Mucosa of gallbladder (tissue), 1 donor: ENCODE data around the gene STXBP6. TPM values are rescaled to one million over a fixed set of nuclear protein-coding genes. Genes with fewer than 3 reads are reported as not detected.

ENCODE experiments used
- DNase-seq: peaks from one replicate; pipeline ENCODE4 v3.0.0-alpha.2; 2020; ENCODE audit warnings: low spot score
- total RNA-seq: library from RNA; stranded (reverse); gene quantifications from one replicate; pipeline ENCODE4 v1.2.1, GENCODE V29; 2021
- donor health status: DM: no; HTN: no; CAD: no.

STXBP6 gene
- total RNA-seq, 1 donor from 2014 or later, result 31.1 TPM

GRCh38 chr14:25052385-25052784 is 2.4 kb upstream of the STXBP6 start:
- DNase-seq, result no peak

GRCh38 chr14:25050269-25051150 is 563 bp upstream of the STXBP6 start:
- DNase-seq, result no peak

DNA sequence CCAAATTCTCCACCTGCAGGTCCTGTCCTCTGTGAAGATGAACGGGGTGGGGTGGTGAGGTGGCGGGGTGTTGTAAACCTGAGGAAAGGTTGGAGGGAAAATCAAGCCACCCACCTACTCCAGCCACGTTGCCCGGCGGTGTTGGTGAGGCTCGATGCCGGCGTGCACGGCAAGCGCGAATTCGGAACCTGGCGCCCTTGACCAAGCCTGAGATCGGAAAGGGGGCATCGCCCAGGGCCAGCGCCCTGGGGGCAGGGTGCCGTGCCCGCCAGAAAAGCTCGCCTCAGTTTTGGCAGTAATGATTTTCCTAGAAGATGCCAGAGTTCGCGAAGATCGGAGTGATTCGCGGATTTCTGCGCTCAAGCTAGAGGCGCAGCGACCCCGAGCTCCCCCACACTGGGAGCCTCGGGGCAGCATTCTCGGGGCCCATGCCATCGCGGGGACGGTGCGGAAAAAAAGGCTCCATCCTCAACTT is 817 bp downstream of the STXBP6 start:
- no peak for DNase-seq

DNA sequence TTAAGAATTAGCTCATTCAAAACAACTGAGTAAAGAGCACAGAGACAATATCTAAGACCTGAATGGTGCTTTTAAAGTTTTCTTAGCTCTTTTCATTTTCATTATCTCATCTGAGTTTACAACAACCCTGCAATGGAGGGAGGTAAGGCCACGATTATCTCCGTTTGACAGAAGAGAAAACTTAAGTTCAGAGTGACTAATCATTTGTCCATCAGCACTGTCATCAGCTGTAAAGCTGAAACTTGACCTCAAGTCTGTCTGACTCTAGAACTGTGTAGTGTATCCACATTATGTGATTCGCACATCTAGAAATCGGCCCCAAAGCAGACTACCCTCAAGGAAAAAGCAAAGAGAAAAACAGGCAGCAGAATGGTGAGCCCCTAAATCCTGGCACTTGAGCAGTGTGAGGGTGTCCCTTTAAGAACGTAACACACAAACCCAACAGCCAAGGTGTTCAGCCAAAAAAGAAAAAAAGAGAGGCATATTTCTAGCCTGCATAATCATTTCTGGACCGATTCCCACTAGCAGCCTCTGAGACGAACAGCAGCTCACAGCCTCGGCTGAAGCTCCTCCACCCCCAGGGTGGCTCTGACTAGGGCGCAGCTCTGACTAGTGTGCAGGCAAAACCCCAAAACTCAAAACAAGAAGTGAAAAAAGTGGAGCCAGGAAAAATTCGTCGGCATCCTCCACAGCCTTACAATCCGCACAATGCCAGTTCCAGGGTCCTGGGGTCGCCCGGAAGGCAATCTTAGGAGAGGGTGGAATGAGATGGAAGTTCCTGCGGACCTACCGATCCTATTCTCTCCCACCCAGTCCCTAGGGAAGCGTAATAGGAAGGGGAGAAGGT is 1.6 kb downstream of the STXBP6 start:
- DNase-seq, result peak; percentile 49

- no peak for DNase-seq
Observed at GRCh38 chr14:25046301-25046943, 3.5 kb downstream of the STXBP6 start.

GRCh38 chr14:25044106-25044698 is 5.7 kb downstream of the STXBP6 start:
- no peak for DNase-seq

DNA sequence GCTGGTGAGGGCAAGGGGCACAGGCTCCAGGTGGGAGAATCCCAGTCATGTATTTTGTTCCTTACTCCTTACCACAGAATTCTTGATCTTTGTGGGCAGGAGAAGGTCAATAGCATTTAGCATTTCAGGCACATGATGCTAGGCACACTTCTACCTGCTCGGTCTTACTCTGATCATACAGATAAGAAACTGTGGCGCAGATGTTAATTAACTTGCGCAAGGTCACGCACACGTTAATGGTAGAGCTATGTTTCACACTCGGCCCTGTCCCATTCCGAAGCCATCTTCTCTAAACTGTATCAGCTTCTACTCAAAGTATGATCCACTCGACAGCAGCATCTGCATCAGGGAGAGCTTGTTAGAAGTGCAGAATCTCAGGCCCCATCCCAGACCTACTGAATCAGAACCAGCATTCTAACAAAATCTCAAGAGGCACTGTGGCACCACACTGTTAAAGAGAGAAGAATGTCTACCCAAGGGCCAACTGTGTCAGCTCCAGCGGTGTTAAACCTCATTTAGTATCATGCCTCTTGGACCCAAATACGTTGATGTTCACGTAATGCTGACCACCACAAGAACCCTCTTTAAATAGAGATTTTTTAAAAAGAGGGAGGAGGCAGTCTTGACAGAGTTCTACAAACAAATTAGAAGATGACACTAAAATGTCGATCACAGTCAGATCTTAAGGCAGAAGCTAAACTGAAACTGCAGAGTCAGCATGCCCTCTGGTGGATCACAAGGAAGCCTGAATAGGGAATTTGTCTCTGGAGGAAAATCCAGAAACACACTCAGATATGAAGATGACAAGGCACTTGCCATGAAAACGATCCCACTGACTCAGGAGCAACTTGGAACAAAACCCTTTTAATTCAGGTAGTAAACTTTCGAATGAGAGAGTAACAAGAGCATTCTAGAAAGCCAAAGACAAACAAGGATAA is 7.3 kb downstream of the STXBP6 start:
- DNase-seq, result peak; percentile 49

- DNase-seq, result no peak
Observed at GRCh38 chr14:25041898-25042297, 8.0 kb downstream of the STXBP6 start.

GRCh38 chr14:25041484-25041883 is 8.5 kb downstream of the STXBP6 start:
- peak; percentile 24 for DNase-seq

- no peak for DNase-seq
Observed at GRCh38 chr14:25039933-25040332, 10.0 kb downstream of the STXBP6 start.

DNA sequence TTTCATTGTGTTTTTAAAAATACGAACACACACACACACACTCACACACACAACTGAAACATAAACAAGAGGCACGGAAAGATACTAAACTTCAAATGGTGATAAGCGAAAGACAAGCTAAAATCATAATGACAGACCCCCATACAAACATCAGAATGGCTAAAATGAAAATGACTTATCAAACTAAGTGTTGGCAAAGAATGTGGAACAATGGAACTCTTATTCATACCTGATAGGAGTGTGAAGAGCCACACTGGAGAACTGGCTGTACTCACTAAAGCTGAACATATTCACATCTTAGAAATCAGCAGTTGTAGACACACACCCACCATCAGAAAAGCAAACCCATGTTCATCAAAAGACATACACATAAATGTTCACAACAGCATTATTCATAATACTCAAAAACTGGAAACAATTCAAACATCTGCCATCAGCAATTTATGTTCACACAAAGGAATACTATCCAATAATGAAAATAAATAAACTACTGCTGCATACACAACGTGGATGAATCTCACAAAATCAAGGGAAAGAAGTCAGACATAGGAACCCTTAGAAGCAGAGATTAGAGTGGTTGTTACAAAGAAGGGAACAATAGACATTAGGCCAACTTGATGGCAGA is 11.8 kb downstream of the STXBP6 start:
- no peak for DNase-seq

DNA sequence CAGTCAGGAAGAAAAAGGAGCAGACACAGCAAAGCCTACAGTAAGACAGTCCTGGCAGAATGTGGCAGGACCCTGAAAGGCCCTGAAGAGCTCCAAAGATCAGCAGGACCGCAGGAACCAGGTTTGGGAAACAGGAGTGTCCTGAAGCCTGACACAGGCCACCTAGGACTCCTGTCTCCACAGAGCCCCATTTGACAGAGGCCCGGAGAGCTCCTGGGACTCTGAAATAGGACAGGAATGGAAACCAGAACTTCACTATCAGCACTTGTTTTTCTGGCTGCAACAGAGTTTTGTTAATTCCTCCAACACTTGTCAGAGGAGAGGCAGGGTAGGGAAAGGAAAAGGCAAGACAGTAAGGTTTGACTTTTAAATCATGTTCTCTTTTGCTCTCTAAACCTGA is 12.9 kb downstream of the STXBP6 start:
- no peak for DNase-seq

- DNase-seq, result no peak
Observed at GRCh38 chr14:25034803-25035681, 14.9 kb downstream of the STXBP6 start.

- DNase-seq, result no peak
Observed at GRCh38 chr14:25033358-25033757, 16.6 kb downstream of the STXBP6 start.

- no peak for DNase-seq
Observed at GRCh38 chr14:25032092-25032784, 17.7 kb downstream of the STXBP6 start.

GRCh38 chr14:25026476-25027137 is 23.3 kb downstream of the STXBP6 start:
- no peak for DNase-seq

DNA sequence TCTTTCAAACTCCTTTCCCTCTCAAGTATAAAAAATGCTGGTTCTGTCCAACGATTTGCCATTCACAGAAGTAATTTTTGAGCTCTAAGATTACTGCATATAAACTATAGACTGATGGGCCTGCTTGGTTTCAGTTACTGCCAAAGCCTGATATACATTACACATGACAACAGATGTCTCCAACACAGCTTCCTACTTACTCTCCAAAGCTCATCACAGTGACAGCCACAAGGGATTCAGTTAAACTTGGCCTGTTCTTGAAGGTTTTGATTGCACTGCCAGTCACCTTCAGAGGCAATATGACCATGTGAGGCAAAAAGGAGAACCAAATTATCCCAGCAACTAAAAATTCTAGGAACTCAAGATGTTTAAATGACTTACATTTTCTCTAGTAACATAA is 30.1 kb downstream of the STXBP6 start:
- no peak for DNase-seq

- DNase-seq, result no peak
Observed at GRCh38 chr14:25017562-25017961, 32.4 kb downstream of the STXBP6 start.
